ENCODE data around the gene P2RX1.

Gene P2RX1

GRCh38 chr17:3848229-3848835 is 67.9 kb downstream of the P2RX1 start:
- DNase-seq: no peak

GRCh38 chr17:3847165-3847670 is 69.0 kb downstream of the P2RX1 start:
- DNase-seq: no peak
